SK-N-SH (cell line): ENCODE data around the gene ZDHHC8. TPM values are rescaled to one million over a fixed set of nuclear protein-coding genes. Genes with fewer than 3 reads are reported as not detected.

ENCODE experiments used
- CTCF ChIA-PET: fragments of 300-600, 350-600 bp; formaldehyde crosslinking; extraction: SDS; loops from one replicate; lab custom pipeline; 2021; lab: Yijun Ruan, JAX
- POLR2A ChIA-PET: fragments of 350-600 bp; sonication (Branson Sonifier 250); formaldehyde crosslinking; extraction: SDS; loops from one replicate; lab custom pipeline; 2020; ENCODE audit warnings: antibody characterized with exemption, inconsistent platforms; lab: Yijun Ruan, JAX
- DNase-seq: peaks from one replicate; pipeline ENCODE4 v3.0.0; 2012
- H2AFZ ChIP-seq: fragments of 200-600 bp; sonication (generic); 2 replicates; pipeline ENCODE4 v1.8.1; 2016; ENCODE audit warnings: antibody characterized with exemption, mild to moderate bottlenecking, low read depth
- H3F3A ChIP-seq: fragments of 200-600 bp; sonication (generic); replicated peaks from 2 replicates; pipeline ENCODE3; 2016; ENCODE audit warnings: antibody characterized with exemption, mild to moderate bottlenecking; ENCODE audit not compliant: insufficient read depth
- H3K27ac ChIP-seq, 2 experiments: fragments of 200-500 bp in 1 of 2; fragments of 200-600 bp in 1 of 2; sonication (Bioruptor generic) in 1 of 2; sonication (generic), shearing (Covaris generic) in 1 of 2; 2 replicates each; pipeline versions ENCODE4 v1.5.1 to v1.6.1; 2014 to 2016; ENCODE audit warnings: low read depth in 2 of 2, inconsistent platforms in 1 of 2, low read length in 1 of 2, mild to moderate bottlenecking in 1 of 2, mixed read lengths in 1 of 2
- H3K27me3 ChIP-seq: fragments of 200-600 bp; sonication (generic), shearing (Covaris generic); 2 replicates; pipeline ENCODE4 v1.6.1; 2016; ENCODE audit warnings: mixed run types; ENCODE audit not compliant: insufficient read depth
- H3K36me3 ChIP-seq, 2 experiments: fragments of 200-500 bp in 1 of 2; fragments of 200-600 bp in 1 of 2; sonication (Bioruptor generic) in 1 of 2; sonication (generic) in 1 of 2; replicated peaks in 1 of 2; 2 replicates each; pipeline versions ENCODE3 to v1.5.1; 2014 to 2016; ENCODE audit warnings: low read length in 1 of 2, mild to moderate bottlenecking in 1 of 2; ENCODE audit not compliant: insufficient read depth in 2 of 2, control insufficient read depth in 1 of 2
- H3K4me1 ChIP-seq, 2 experiments: fragments of 200-500 bp in 1 of 2; fragments of 200-600 bp in 1 of 2; sonication (Bioruptor generic) in 1 of 2; sonication (generic), shearing (Covaris generic) in 1 of 2; 2 replicates each; pipeline versions ENCODE4 v1.5.1 to v1.6.1; 2014 to 2016; ENCODE audit warnings: low read depth in 1 of 2, low read length in 1 of 2, mixed run types in 1 of 2; ENCODE audit not compliant: insufficient read depth in 2 of 2, control insufficient read depth in 1 of 2
- H3K4me2 ChIP-seq: fragments of 200-600 bp; sonication (generic), shearing (Covaris generic); 2 replicates; pipeline ENCODE4 v1.6.1; 2017; ENCODE audit warnings: mixed run types
- H3K4me3 ChIP-seq, 2 experiments: fragments of 200-500 bp in 1 of 2; fragments of 200-600 bp in 1 of 2; sonication (Bioruptor generic) in 1 of 2; sonication (generic), shearing (Covaris generic) in 1 of 2; 2 replicates each; pipeline versions ENCODE4 v1.5.1 to v1.8.1; 2014 to 2016; ENCODE audit warnings: low read depth in 2 of 2, inconsistent platforms in 1 of 2, low read length in 1 of 2, mild to moderate bottlenecking in 1 of 2, mixed read lengths in 1 of 2, moderate library complexity in 1 of 2
- H3K79me2 ChIP-seq: fragments of 200-600 bp; sonication (generic); 2 replicates; pipeline ENCODE4 v1.8.1; 2017; ENCODE audit warnings: mild to moderate bottlenecking; ENCODE audit not compliant: insufficient read depth
- H3K9ac ChIP-seq: fragments of 200-600 bp; sonication (generic); 2 replicates; pipeline ENCODE4 v1.6.1; 2017; ENCODE audit warnings: mixed run types
- H3K9me2 ChIP-seq: fragments of 200-600 bp; sonication (generic); 2 replicates; pipeline ENCODE4 v1.6.1; 2017; ENCODE audit warnings: mixed run types
- H3K9me3 ChIP-seq: fragments of 200-600 bp; sonication (generic); 2 replicates; pipeline ENCODE4 v1.6.1; 2017; ENCODE audit warnings: mixed run types, mild to moderate bottlenecking, moderate library complexity
- H4K20me1 ChIP-seq: fragments of 200-600 bp; sonication (generic); 2 replicates; pipeline ENCODE4 v1.6.1; 2017; ENCODE audit warnings: mild to moderate bottlenecking, mixed run types; ENCODE audit not compliant: insufficient read depth
- CTCF ChIP-seq: fragments of 200-600 bp; sonication (generic); IDR thresholded peaks from 2 replicates; pipeline ENCODE4 v1.6.1; 2017; ENCODE audit warnings: antibody characterized with exemption, mild to moderate bottlenecking, moderate library complexity
- FOXJ3 ChIP-seq: sonication (generic); formaldehyde crosslinking; IDR thresholded peaks from 2 replicates; pipeline ENCODE4 v1.5.1; 2020; ENCODE audit warnings: mild to moderate bottlenecking, missing genetic modification reagents
- GATA2 ChIP-seq: sonication (generic); formaldehyde crosslinking; IDR thresholded peaks from 2 replicates; pipeline ENCODE4 v1.5.0; 2020; ENCODE audit warnings: mild to moderate bottlenecking, missing genetic modification reagents
- JUND ChIP-seq: IDR thresholded peaks from 2 replicates; pipeline ENCODE4 v1.4.0; 2012
- NFIC ChIP-seq: IDR thresholded peaks from 2 replicates; pipeline ENCODE4 v1.4.0; 2012; ENCODE audit warnings: borderline replicate concordance
- POLR2AphosphoS5 ChIP-seq: IDR thresholded peaks from 2 replicates; pipeline ENCODE4 v1.6.1; 2012; ENCODE audit warnings: low read depth, low read length
- RFX5 ChIP-seq: IDR thresholded peaks from 2 replicates; pipeline ENCODE4 v1.6.1; 2012; ENCODE audit warnings: mild to moderate bottlenecking, improper control_type of control experiment, low read length
- TAF1 ChIP-seq: IDR thresholded peaks from 2 replicates; pipeline ENCODE4 v1.6.1; 2012; ENCODE audit warnings: low read depth, mild to moderate bottlenecking, low read length, moderate library complexity, borderline replicate concordance
- TCF12 ChIP-seq: IDR thresholded peaks from 2 replicates; pipeline ENCODE4 v1.4.0; 2012
- TEAD4 ChIP-seq: IDR thresholded peaks from 2 replicates; pipeline ENCODE4 v1.4.0; 2012; ENCODE audit warnings: mild to moderate bottlenecking, borderline replicate concordance; ENCODE audit not compliant: insufficient read depth
- ZBTB33 ChIP-seq: IDR thresholded peaks from 2 replicates; pipeline ENCODE4 v1.4.0; 2012; ENCODE audit warnings: low read depth, borderline replicate concordance
- WGBS: methylation state at CpG from one replicate; pipeline ENCODE4 v1.1.6; 2017; ENCODE audit warnings: low lambda C conversion rate; 5-methylcytosine and 5-hydroxymethylcytosine counted together
- polyA plus RNA-seq, 3 experiments: library from polyadenylated mRNA; depleted of rRNA; stranded (reverse); fragments of >200 nt; gene quantifications; 2 replicates each; pipeline ENCODE4 v1.2.3, GENCODE V29; 2012
- TF ChIP-seq, protein P1 (sequence below): IDR thresholded peaks from 2 replicates; pipeline ENCODE4 v1.4.0; 2012; ENCODE audit warnings: low read depth
- TF ChIP-seq, protein P2 (sequence below): IDR thresholded peaks from 2 replicates; pipeline ENCODE4; 2012

The ZDHHC8 gene
- polyA plus RNA-seq, 1 of the 3 experiments (the other 2 are of a cell fraction) = 65.3 TPM

DNA sequence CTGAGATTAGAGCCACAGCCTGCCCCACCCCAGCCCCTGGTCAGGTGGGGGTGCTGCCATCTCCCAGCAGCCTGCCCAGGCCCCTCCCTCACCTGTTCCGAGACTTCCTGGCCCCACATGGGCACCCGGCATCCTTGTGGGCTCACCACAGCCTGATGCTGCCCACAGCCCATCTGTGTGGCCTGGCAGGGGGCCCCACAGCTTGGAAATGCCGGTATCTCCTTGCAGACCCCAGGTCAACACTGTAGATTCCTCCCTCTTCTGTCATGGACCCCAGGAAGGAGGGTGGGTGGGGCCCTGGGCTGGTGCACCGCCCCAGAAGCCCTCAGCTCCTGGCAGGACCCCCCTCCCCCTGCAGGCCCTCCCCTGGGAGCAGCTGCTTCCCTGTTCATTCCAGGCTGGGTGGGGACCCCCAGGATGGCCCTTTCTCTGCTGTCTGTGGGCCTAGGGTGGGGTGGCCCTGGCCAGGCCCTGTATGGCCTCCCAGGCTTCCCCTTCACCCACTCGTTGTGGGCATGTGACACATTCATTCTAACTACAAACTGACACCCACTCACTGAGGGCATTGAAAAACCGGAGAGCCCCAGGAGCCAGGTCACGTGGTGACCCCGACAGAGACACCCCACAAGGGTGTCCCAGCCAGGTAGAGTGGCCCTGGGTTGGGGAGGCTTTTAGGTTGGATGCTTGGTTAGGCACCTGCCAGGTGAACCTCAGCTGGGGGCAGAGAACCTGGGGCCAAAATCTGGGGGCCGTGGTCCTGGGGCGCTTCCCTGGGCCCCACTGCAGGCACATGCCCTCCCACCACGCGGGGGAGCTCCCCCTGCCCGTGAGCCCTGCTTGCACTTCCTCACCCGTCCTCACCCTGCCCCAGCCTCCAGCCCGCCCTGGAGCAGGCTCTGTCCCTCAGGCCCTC is 63.3 kb downstream of the ZDHHC8 start:
- no peak for DNase-seq
- WGBS = 67% methylated on average over 6 of the region's 15 CpGs
- no peak overlapping the region for H3K27ac ChIP-seq
- no peaks in the 10 kb centered on the region for H3K4me1 ChIP-seq
- no peaks in the 10 kb centered on the region for H3K9me2 ChIP-seq
- no peak overlapping the region for H3K4me2 ChIP-seq
- POLR2A ChIA-PET = no interaction called here
- no peak overlapping the region for H3K9ac ChIP-seq
- H4K20me1 ChIP-seq = no peaks in the 10 kb centered on the region
- no peaks in the 10 kb centered on the region for H3K79me2 ChIP-seq
- TF ChIP-seq, protein P1, sequence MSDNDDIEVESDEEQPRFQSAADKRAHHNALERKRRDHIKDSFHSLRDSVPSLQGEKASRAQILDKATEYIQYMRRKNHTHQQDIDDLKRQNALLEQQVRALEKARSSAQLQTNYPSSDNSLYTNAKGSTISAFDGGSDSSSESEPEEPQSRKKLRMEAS = no peak
- TF ChIP-seq TAF1 (no peak), GATA2 (CRISPR knock-in tag) (no peak), CTCF (no peak), ZBTB33 (no peak), TEAD4 (no peak), RFX5 (no peak), TCF12 (no peak), POLR2AphosphoS5 (no peak), JUND (no peak), NFIC (no peak), FOXJ3 (CRISPR knock-in tag) (no peak)
- TF ChIP-seq, protein P2, sequence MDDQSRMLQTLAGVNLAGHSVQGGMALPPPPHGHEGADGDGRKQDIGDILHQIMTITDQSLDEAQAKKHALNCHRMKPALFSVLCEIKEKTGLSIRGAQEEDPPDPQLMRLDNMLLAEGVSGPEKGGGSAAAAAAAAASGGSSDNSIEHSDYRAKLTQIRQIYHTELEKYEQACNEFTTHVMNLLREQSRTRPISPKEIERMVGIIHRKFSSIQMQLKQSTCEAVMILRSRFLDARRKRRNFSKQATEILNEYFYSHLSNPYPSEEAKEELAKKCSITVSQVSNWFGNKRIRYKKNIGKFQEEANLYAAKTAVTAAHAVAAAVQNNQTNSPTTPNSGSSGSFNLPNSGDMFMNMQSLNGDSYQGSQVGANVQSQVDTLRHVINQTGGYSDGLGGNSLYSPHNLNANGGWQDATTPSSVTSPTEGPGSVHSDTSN = no peak
- H3F3A ChIP-seq = no peaks in the 10 kb centered on the region
- no peak overlapping the region for H2AFZ ChIP-seq
- no peaks in the 10 kb centered on the region for H3K36me3 ChIP-seq
- H3K9me3 ChIP-seq = no peaks in the 10 kb centered on the region
- CTCF ChIA-PET = interaction anchor here (1.0 to 1.1 kb wide), 2 partner anchors 13 to 16 kb away, joined by 3 read pairs; no protein-coding TSS in a partner anchor
- H3K4me3 ChIP-seq = no peak overlapping the region
- H3K27me3 ChIP-seq = peaks cover 20% of the 10 kb centered on the region; the same call in 1 of the 2 replicates
